H9 (cell line): ENCODE measurements around the gene MOCS3. TPM values are rescaled to one million over a fixed set of nuclear protein-coding genes. Genes with fewer than 3 reads are reported as not detected.

Source experiments
- DNase-seq: peaks from one replicate; pipeline ENCODE4 v3.0.0-alpha.2; 2017
- H2AFZ ChIP-seq: one replicate; pipeline ENCODE4 v1.6.1; 2013; ENCODE audit warnings: mild to moderate bottlenecking, low read length, control low read depth, moderate library complexity
- H2AK5ac ChIP-seq: 2 replicates; pipeline ENCODE4 v1.6.1; 2013; ENCODE audit warnings: low read length, control low read depth, mixed read lengths; ENCODE audit not compliant: insufficient read length
- H2BK120ac ChIP-seq: one replicate; pipeline ENCODE4 v1.6.1; 2013; ENCODE audit warnings: low read depth, mild to moderate bottlenecking, low read length, control low read depth, inconsistent platforms; ENCODE audit not compliant: poor library complexity, severe bottlenecking
- H2BK12ac ChIP-seq: 2 replicates; pipeline ENCODE4 v1.6.1; 2013; ENCODE audit warnings: low read length, control low read depth, mixed read lengths, low read depth; ENCODE audit not compliant: insufficient read length
- H2BK15ac ChIP-seq: 2 replicates; pipeline ENCODE4 v1.6.1; 2013; ENCODE audit warnings: low read depth, low read length, control low read depth
- H2BK20ac ChIP-seq: one replicate; pipeline ENCODE4 v1.6.1; 2013; ENCODE audit warnings: low read depth, mild to moderate bottlenecking, low read length, control low read depth, inconsistent platforms; ENCODE audit not compliant: poor library complexity, severe bottlenecking
- H2BK5ac ChIP-seq: 2 replicates; pipeline ENCODE4 v1.6.1; 2013; ENCODE audit warnings: low read length, control low read depth, mixed read lengths; ENCODE audit not compliant: insufficient read length
- H3K14ac ChIP-seq: 2 replicates; pipeline ENCODE4 v1.6.1; 2013; ENCODE audit warnings: low read length, control low read depth; ENCODE audit not compliant: insufficient read depth
- H3K18ac ChIP-seq: 2 replicates; pipeline ENCODE4 v1.6.1; 2013; ENCODE audit warnings: low read depth, mild to moderate bottlenecking, mixed read lengths, low read length, control low read depth; ENCODE audit not compliant: insufficient read length
- H3K23ac ChIP-seq: 2 replicates; pipeline ENCODE4 v1.6.1; 2013; ENCODE audit warnings: low read length, control low read depth, mixed read lengths, low read depth; ENCODE audit not compliant: insufficient read length
- H3K23me2 ChIP-seq: 2 replicates; pipeline ENCODE4 v1.6.1; 2013; ENCODE audit warnings: low read depth, mild to moderate bottlenecking, mixed read lengths, low read length, control low read depth; ENCODE audit not compliant: insufficient read length, poor library complexity, severe bottlenecking
- H3K27ac ChIP-seq: 2 replicates; pipeline ENCODE4 v1.5.1; 2013; ENCODE audit warnings: low read length, control low read depth, mixed read lengths, low read depth; ENCODE audit not compliant: insufficient read length
- H3K27me3 ChIP-seq: 2 replicates; pipeline ENCODE4 v1.6.1; 2013; ENCODE audit warnings: low read length, control low read depth, inconsistent platforms; ENCODE audit not compliant: insufficient read depth
- H3K4ac ChIP-seq: 2 replicates; pipeline ENCODE4 v1.6.1; 2013; ENCODE audit warnings: low read depth, mild to moderate bottlenecking, control low read depth, inconsistent platforms, low read length, moderate library complexity
- H3K4me1 ChIP-seq: 2 replicates; pipeline ENCODE4 v1.6.1; 2013; ENCODE audit warnings: low read length, control low read depth, inconsistent platforms; ENCODE audit not compliant: insufficient read depth
- H3K4me2 ChIP-seq: 2 replicates; pipeline ENCODE4 v1.6.1; 2013; ENCODE audit warnings: low read length, control low read depth, mixed read lengths; ENCODE audit not compliant: insufficient read length, insufficient read depth
- H3K56ac ChIP-seq: 2 replicates; pipeline ENCODE4 v1.6.1; 2013; ENCODE audit warnings: low read depth, mild to moderate bottlenecking, mixed read lengths, low read length, control low read depth; ENCODE audit not compliant: insufficient read length
- H3K79me1 ChIP-seq: 2 replicates; pipeline ENCODE4 v1.6.1; 2013; ENCODE audit warnings: low read depth, mild to moderate bottlenecking, moderate library complexity, low read length, control low read depth, inconsistent platforms; ENCODE audit not compliant: insufficient read depth, poor library complexity, severe bottlenecking
- H3K79me2 ChIP-seq: 2 replicates; pipeline ENCODE4 v1.6.1; 2013; ENCODE audit warnings: low read length, control low read depth, inconsistent platforms; ENCODE audit not compliant: insufficient read depth
- H3K9ac ChIP-seq: 2 replicates; pipeline ENCODE4 v1.6.1; 2013; ENCODE audit warnings: low read length, control low read depth, mixed read lengths; ENCODE audit not compliant: insufficient read length; ENCODE audit errors: extremely low read depth
- H3K9me3 ChIP-seq: one replicate; pipeline ENCODE4 v1.6.1; 2013; ENCODE audit warnings: low read depth, low read length, inconsistent platforms; ENCODE audit not compliant: control insufficient read depth
- H3T11ph ChIP-seq: one replicate; pipeline ENCODE4 v1.6.1; 2013; ENCODE audit warnings: mild to moderate bottlenecking, low read length, control low read depth, inconsistent platforms
- H4K20me1 ChIP-seq: one replicate; pipeline ENCODE4 v1.6.1; 2013; ENCODE audit not compliant: control insufficient read depth, insufficient read length, insufficient read depth
- H4K5ac ChIP-seq: 2 replicates; pipeline ENCODE4 v1.6.1; 2013; ENCODE audit warnings: low read depth, mild to moderate bottlenecking, mixed read lengths, low read length, control low read depth; ENCODE audit not compliant: insufficient read length
- H4K8ac ChIP-seq: replicated peaks from 2 replicates; pipeline ENCODE4 v1.6.1; 2013; ENCODE audit warnings: low read length, control low read depth, mixed read lengths, low read depth; ENCODE audit not compliant: insufficient read length
- H4K91ac ChIP-seq: 2 replicates; pipeline ENCODE4 v1.6.1; 2013; ENCODE audit warnings: low read depth, mild to moderate bottlenecking, moderate library complexity, mixed read lengths, low read length, control low read depth; ENCODE audit not compliant: insufficient read length
- H3K27ac Mint-ChIP-seq, 3 experiments: 2 replicates in 2 of 3; 3 replicates in 1 of 3; pipeline ENCODE4 v1.8.0; 2020 to 2021; ENCODE audit warnings: mixed read lengths in 3 of 3, mild to moderate bottlenecking in 1 of 3, moderate library complexity in 1 of 3
- H3K27me3 Mint-ChIP-seq: 2 replicates; pipeline ENCODE4 v1.8.0; 2021; ENCODE audit warnings: low read depth, mild to moderate bottlenecking, moderate library complexity, mixed read lengths
- H3K36me3 Mint-ChIP-seq, 3 experiments: 2 replicates in 2 of 3; 3 replicates in 1 of 3; pipeline ENCODE4 v1.8.0; 2020 to 2021; ENCODE audit warnings: low read depth in 3 of 3, mixed read lengths in 3 of 3; ENCODE audit not compliant: insufficient read depth in 1 of 3
- H3K4me1 Mint-ChIP-seq, 2 experiments: 2 replicates each; pipeline ENCODE4 v1.8.0; 2020; ENCODE audit warnings: mixed read lengths in 2 of 2
- H3K4me3 Mint-ChIP-seq, 2 experiments: 2 replicates in 1 of 2; 3 replicates in 1 of 2; pipeline ENCODE4 v1.8.0; 2020 to 2021; ENCODE audit warnings: mild to moderate bottlenecking in 2 of 2, mixed read lengths in 2 of 2, moderate library complexity in 1 of 2
- H3K9me3 Mint-ChIP-seq, 2 experiments: 2 replicates in 1 of 2; 3 replicates in 1 of 2; pipeline ENCODE4 v1.8.0; 2020; ENCODE audit warnings: mild to moderate bottlenecking in 2 of 2, mixed read lengths in 2 of 2, moderate library complexity in 1 of 2
- WGBS: extraction: QIAGEN DNeasy Blood & Tissue Kit; methylation state at CpG from one replicate; pipeline ENCODE4 v1.1.7; 2013; ENCODE audit warnings: missing lambda C conversion rate, low lambda C conversion rate, mixed read lengths; ENCODE audit not compliant: insufficient read length; ENCODE audit errors: extremely low coverage; 5-methylcytosine and 5-hydroxymethylcytosine counted together
- total RNA-seq: library from RNA; stranded (reverse); gene quantifications from 2 replicates; pipeline ENCODE4 v1.2.1, GENCODE V29; 2021
- TF ChIP-seq, protein P1 (sequence below): fragments of 200-600 bp; sonication (generic); conservative IDR thresholded peaks from 3 replicates; pipeline ENCODE4 v1.8.0; 2021; ENCODE audit warnings: antibody characterized with exemption, mild to moderate bottlenecking

The MOCS3 gene
- total RNA-seq, 1 experiment from 2014 or later, result 9.0 TPM

DNA sequence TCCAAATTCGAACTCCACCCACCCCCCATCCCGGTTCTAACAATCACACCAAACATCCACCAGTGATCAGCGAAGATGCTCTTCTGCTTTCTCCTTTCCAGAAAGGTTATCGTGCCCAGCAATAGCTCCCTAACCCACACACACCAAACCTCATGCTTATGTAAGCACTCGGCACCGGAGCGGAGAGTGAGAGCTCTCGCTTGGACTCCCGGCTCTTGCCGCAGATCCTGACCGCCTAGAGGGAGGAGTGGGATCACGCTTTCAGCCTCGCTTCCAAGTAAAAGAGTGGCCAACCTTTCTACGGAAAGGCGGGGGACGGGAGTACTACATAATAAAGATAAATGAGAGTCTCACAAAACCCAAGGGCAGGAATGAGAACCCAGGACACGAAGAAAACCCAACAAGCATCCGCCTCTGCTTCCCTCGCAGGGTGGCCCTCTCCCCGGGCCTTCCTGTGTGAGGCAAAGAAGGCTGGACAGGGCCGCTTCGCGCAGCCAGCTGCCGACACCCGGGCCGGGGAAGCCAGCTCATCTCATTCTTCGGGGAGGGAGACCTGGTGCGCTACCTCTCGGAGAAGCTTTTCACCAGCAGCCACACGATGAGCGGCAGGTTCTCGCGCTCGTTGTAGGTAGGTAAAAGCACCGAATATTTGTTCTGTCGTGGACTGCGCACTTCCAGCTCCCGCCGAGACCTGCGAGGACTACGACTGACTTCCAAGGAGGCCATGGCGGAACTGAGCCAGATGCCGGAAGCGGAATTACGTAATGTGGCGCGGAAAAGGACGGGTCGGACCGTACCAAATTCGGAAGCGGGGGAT lies 612 bp upstream of the MOCS3 start, which contains the start of gene DPM1:
TSS of gene DPM1 (minus strand) at position 735 of the 817 bp plus-strand sequence. CDS start at position 726, 9 bp downstream.
- Histone ChIP-seq H3K9me3 (no peaks in the 10 kb centered on the region), H4K5ac (no peak within 1 kb of the TSS), H3K27me3 (no peaks in the 10 kb centered on the region), H3K23ac (no peak within 1 kb of the TSS), H3K23me2 (peaks cover 10% of the 10 kb centered on the region), H3K14ac (peak within 1 kb of the TSS; percentile 76), H3K79me2 (peaks cover 28% of the 10 kb centered on the region), H2BK20ac (no peak within 1 kb of the TSS), H2BK12ac (no peak within 1 kb of the TSS), H3K9ac (peak within 1 kb of the TSS; percentile 98), H4K91ac (no peak within 1 kb of the TSS), H2AFZ (peak within 1 kb of the TSS; percentile 24), H3K79me1 (peaks cover 4% of the 10 kb centered on the region), H3K18ac (peak within 1 kb of the TSS; percentile 83), H2BK15ac (no peak within 1 kb of the TSS), H2AK5ac (no peak within 1 kb of the TSS), H3K4me2 (peak within 1 kb of the TSS; percentile 94), H3K4ac (no peak within 1 kb of the TSS), H3T11ph (no peak within 1 kb of the TSS), H4K20me1 (no peaks in the 10 kb centered on the region), H2BK5ac (peak within 1 kb of the TSS; percentile 69), H2BK120ac (no peak within 1 kb of the TSS), H3K27ac (no peak within 1 kb of the TSS), H3K4me1 (peaks cover 2% of the 10 kb centered on the region; the same call in 1 of the 2 replicates), H4K8ac (no peak within 1 kb of the TSS), H3K56ac (no peak within 1 kb of the TSS)
- H3K9me3 Mint-ChIP-seq, result no peaks in the 10 kb centered on the region; a peak in 1 of 5 replicates
- WGBS, result no CpG with 5 or more reads among the region's 52 CpGs
- H3K36me3 Mint-ChIP-seq, result peaks cover 20 to 39% (median 37%) of the 10 kb centered on the region in 3 experiments; a peak in 6 of 7 replicates
- H3K27me3 Mint-ChIP-seq, result no peaks in the 10 kb centered on the region
- TF ChIP-seq, protein P1, sequence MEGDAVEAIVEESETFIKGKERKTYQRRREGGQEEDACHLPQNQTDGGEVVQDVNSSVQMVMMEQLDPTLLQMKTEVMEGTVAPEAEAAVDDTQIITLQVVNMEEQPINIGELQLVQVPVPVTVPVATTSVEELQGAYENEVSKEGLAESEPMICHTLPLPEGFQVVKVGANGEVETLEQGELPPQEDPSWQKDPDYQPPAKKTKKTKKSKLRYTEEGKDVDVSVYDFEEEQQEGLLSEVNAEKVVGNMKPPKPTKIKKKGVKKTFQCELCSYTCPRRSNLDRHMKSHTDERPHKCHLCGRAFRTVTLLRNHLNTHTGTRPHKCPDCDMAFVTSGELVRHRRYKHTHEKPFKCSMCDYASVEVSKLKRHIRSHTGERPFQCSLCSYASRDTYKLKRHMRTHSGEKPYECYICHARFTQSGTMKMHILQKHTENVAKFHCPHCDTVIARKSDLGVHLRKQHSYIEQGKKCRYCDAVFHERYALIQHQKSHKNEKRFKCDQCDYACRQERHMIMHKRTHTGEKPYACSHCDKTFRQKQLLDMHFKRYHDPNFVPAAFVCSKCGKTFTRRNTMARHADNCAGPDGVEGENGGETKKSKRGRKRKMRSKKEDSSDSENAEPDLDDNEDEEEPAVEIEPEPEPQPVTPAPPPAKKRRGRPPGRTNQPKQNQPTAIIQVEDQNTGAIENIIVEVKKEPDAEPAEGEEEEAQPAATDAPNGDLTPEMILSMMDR, result no peak
- peak; percentile 83 for DNase-seq
- H3K4me3 Mint-ChIP-seq, result peak within 1 kb of the TSS; percentile 88 to 95
- peak within 1 kb of the TSS; percentile 99 to 100 (median 100) for H3K27ac Mint-ChIP-seq
- peaks cover 17 to 31% of the 10 kb centered on the region in 2 experiments for H3K4me1 Mint-ChIP-seq
